C4-2B (cell line): ENCODE data around the gene NUP93.

ENCODE experiments used
- H3K27ac ChIP-seq: fragments of 450-650 bp; 2 replicates; pipeline ENCODE4 v1.5.1; 2017
- ZFX ChIP-seq: fragments of 450-650 bp; IDR thresholded peaks from 2 replicates; pipeline ENCODE4 v1.6.1; 2017
- TF ChIP-seq, protein P1 (sequence below): fragments of 450-650 bp; conservative IDR thresholded peaks from 2 replicates; pipeline ENCODE4 v1.5.1; 2017; ENCODE audit warnings: mild to moderate bottlenecking

NUP93 gene

DNA sequence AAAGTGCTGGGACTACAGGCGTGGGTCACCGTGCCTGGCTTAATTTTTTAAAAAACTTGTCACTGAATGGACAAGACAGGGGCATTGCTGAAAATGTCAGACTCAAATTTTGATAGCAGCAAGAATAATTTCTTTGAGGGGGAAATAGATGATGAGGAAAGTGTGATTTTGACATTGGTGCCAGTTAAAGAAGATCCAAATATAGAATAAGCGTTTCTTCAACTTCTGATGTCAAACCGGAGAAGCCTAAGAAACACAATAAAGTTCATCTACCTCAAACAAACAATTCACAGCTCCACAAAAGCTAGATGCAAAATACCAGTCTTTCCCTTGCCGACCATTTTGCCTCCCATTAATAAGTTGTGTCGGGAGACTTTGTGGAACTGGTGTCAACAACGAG is 43.2 kb upstream of the NUP93 start:
- H3K27ac ChIP-seq: no peak overlapping the region
- TF ChIP-seq ZFX: no peak
- TF ChIP-seq, protein P1, sequence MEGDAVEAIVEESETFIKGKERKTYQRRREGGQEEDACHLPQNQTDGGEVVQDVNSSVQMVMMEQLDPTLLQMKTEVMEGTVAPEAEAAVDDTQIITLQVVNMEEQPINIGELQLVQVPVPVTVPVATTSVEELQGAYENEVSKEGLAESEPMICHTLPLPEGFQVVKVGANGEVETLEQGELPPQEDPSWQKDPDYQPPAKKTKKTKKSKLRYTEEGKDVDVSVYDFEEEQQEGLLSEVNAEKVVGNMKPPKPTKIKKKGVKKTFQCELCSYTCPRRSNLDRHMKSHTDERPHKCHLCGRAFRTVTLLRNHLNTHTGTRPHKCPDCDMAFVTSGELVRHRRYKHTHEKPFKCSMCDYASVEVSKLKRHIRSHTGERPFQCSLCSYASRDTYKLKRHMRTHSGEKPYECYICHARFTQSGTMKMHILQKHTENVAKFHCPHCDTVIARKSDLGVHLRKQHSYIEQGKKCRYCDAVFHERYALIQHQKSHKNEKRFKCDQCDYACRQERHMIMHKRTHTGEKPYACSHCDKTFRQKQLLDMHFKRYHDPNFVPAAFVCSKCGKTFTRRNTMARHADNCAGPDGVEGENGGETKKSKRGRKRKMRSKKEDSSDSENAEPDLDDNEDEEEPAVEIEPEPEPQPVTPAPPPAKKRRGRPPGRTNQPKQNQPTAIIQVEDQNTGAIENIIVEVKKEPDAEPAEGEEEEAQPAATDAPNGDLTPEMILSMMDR: no peak

DNA sequence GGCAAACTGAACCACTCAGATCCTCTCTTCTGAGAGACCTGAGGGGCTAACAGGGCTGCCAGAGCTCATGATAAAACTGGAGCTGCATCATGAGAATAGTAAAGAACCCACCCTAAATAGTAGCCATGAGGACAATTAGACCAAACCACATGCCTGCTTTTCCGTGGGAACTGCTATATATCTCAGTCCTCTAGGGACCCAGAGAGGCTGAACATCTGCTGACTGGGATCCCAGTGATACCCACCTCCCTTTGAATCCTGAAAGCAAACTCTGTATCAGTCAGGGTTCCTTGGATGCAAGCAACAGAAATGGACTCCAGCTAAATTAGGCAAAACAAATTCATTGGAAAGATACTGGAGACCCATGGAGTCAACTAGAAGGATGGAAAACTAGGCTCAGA is 41.2 kb upstream of the NUP93 start:
- TF ChIP-seq, protein P1: no peak
- TF ChIP-seq ZFX: no peak
- no peak overlapping the region for H3K27ac ChIP-seq

DNA sequence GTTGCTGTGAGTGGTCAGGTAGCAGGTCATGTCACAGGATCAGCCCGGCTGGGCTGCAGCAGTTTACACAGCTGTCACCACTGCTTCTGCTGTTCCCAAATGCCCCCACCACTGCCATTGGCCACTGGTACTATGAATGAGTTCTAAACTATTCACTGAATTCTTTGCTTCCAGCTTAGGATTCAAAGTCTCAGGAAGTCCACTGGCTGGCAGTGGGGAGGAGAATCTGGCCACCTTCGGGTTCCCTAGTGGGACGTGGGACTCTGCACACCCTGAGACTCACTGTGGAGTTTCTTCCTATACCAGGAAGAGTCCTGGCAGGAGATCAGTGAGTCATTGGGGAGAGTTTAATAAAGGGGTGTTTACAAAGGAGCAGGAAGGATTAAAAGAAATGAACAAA is 40.8 kb upstream of the NUP93 start:
- TF ChIP-seq ZFX: no peak
- TF ChIP-seq, protein P1: no peak

DNA sequence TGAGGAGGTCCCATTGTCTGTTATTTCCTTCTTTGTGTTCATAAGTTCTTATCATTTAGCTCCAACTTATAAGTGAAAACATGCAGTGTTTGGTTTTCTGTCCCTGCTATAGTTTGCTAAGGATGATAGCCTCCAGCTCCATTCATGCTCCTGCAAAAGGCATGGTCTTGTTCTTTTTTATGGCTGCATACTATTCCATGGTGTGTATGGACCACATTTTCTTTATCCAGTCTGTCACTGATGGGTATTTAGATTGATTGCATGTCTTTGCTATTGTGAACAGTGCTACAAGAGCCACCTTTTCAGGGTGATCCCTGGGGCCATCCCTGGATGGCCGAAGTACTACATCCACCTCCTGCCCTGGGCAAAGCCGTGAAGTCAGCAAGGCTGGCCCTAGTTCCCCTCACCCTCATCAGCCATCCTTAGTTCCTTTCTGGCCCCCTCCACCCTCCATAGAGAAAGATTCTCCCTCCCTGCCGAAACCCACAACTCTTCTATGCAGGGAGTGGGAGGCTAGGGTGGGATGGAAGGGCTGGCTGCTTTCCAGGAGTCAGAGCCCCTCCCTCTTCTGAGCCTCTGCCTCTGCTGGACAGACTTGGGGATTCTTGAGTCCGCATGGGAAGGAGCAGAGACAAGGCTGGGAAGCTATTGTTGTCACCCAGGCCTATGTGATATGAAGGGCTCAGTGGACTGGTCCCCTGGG is 39.4 kb upstream of the NUP93 start:
- no peak overlapping the region for H3K27ac ChIP-seq
- TF ChIP-seq, protein P1: no peak
- no peak for TF ChIP-seq ZFX

More for the DNA sequence above, 40.8 kb upstream of the NUP93 start:
- no peak overlapping the region for H3K27ac ChIP-seq

DNA sequence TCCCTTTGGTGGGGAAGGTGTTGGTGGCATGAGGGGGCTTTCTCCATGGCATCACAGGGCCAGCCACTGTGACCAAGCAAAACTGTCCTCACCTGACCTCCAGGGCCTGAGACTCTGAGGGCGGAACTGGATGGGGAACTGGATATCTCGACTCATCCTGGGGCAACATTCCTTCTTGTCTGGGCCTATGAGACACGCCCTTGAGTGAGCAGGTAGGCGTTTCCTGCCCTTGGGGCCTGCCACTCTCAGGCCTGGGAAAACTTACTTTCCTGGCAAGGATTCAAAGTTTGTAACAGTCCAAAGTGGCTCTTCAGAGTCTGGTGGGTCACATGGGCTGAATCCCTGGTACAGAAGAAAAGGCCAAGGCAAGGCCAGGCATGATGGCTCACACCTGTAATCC is 38.0 kb upstream of the NUP93 start:
- no peak overlapping the region for H3K27ac ChIP-seq
- TF ChIP-seq, protein P1: no peak
- no peak for TF ChIP-seq ZFX

DNA sequence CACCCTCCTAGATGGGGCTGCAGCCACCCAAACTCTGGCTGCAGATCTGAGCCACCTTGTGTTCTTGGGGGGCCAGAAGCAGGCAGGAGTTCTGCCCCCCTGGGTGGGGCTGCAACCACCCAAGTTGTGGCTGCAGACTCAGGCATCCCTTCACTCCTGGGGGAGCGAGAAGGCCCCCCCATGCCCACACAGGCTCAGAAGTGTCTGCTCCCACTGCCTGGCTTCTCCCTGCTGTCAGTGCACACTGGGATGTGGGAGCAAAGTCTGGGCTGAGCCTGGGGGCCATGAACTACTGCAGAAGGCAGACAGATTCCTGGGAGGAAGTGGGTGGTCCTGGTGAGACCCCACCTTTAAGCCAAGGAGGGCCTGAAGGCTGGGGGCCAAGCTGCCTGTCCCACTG is 34.7 kb upstream of the NUP93 start:
- no peak for TF ChIP-seq ZFX
- TF ChIP-seq, protein P1: no peak
- H3K27ac ChIP-seq: no peak overlapping the region

DNA sequence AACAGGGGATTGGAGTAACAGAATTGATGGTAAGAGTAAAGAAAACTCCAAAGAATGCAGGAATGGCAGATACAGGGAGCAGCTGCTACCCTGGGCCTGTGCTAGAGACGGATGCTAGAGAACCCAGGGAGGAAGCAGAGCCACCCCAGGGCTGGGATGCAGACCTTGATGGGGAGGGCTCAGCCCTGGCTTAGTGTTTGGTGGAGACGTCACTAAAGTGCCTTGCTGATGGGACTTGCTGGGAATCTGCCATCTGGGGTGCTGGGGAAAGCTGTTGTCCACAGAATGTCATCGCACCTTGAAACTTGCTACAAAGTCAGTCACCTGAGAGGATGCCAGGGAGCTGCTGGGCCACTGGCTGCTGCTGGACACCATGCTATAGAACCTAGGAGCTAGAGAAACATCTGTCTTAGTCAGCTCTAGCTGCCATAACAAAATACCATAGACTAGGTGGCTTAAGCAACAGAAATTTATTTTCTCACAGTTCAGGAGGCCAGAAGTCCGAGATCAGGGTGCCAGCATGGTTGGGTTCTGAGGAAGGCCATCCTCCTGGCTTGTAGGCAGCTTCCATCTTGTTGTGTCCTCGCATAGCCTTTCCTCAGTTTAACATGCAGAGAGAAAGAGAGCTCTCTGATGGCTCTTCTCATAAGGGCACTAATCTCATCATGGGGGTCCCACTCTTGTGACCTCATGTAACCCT is 32.3 kb upstream of the NUP93 start:
- H3K27ac ChIP-seq: no peak overlapping the region
- no peak for TF ChIP-seq ZFX
- TF ChIP-seq, protein P1: no peak
